HepG2 (cell line): ENCODE measurements around the gene PRKAG1. TPM values are rescaled to one million over a fixed set of nuclear protein-coding genes. Genes with fewer than 3 reads are reported as not detected.

Source experiments
- ATAC-seq: fragments of 200-7000 bp; cut with Tn5 transposase; 3 replicates; pipeline ENCODE4 v1.9.1; 2020; ENCODE audit warnings: mild to moderate bottlenecking, moderate library complexity
- BruUV-seq: library from RNA; stranded (reverse); fragments of 400-500 nt; replicated peaks from 2 replicates; lab custom pipeline; 2021; lab: Mats Ljungman, UMichigan
- CTCF ChIA-PET: fragments of 300-600 bp; formaldehyde crosslinking; extraction: SDS; loops from one replicate; lab custom pipeline; 2021; ENCODE audit warnings: low total read pairs, inconsistent platforms, low intra/inter-chr PET ratio; lab: Yijun Ruan, JAX
- POLR2A ChIA-PET: fragments of 350-600 bp; sonication (Branson Sonifier 250); formaldehyde crosslinking; loops from one replicate; lab custom pipeline; 2020; ENCODE audit warnings: antibody characterized with exemption, inconsistent platforms; lab: Yijun Ruan, JAX
- DNase-seq: peaks from one replicate; pipeline ENCODE4 v3.0.0-alpha.2; 2015; ENCODE audit warnings: low spot score
- FAIRE-seq: peaks from 3 replicates; lab custom pipeline; 2011; peaks lifted over from hg19 to GRCh38; lab: Jason Lieb, UNC
- H2AFZ ChIP-seq: one replicate; pipeline ENCODE4 v1.6.1; 2011; ENCODE audit warnings: low read length, inconsistent platforms
- H3K27ac ChIP-seq: fragments of 300-600 bp; 3 replicates; pipeline ENCODE4 v1.8.0; 2011; ENCODE audit warnings: mixed run types, mild to moderate bottlenecking, mixed read lengths, low read length, inconsistent platforms; ENCODE audit not compliant: insufficient read depth; ENCODE audit errors: extremely low read length
- H3K27me3 ChIP-seq, 2 experiments: fragments of 200-600 bp in 1 of 2; 2 replicates in 1 of 2; 3 replicates in 1 of 2; pipeline versions ENCODE4 v1.6.0 to v1.8.0; 2011; ENCODE audit warnings: low read length in 2 of 2, mild to moderate bottlenecking in 2 of 2, moderate library complexity in 2 of 2, inconsistent platforms in 1 of 2; ENCODE audit not compliant: insufficient read depth in 2 of 2, control insufficient read depth in 1 of 2
- H3K36me3 ChIP-seq, 2 experiments: fragments of 200-600 bp in 1 of 2; replicated peaks in 1 of 2; 2 replicates in 1 of 2; 3 replicates in 1 of 2; pipeline versions ENCODE4 v1.5.1 to v1.8.0; 2011; ENCODE audit warnings: low read length in 2 of 2, inconsistent platforms in 1 of 2; ENCODE audit not compliant: insufficient read depth in 2 of 2, control insufficient read depth in 1 of 2
- H3K4me1 ChIP-seq: 2 replicates; pipeline ENCODE4 v1.5.1; 2012; ENCODE audit warnings: low read length, inconsistent platforms; ENCODE audit not compliant: insufficient read depth
- H3K4me2 ChIP-seq: 2 replicates; pipeline ENCODE4 v1.6.0; 2011; ENCODE audit warnings: low read depth, low read length, inconsistent platforms
- H3K4me3 ChIP-seq, 3 experiments: fragments of 200-600 bp in 1 of 3; sonication (generic), shearing (Covaris generic) in 1 of 3; replicated peaks in 1 of 3; 2 replicates each; pipeline ENCODE4 v1.5.1; 2011 to 2016; ENCODE audit warnings: low read length in 3 of 3, inconsistent platforms in 2 of 3, low read depth in 2 of 3, mild to moderate bottlenecking in 2 of 3, control low read depth in 1 of 3, mixed read lengths in 1 of 3; ENCODE audit not compliant: insufficient read depth in 1 of 3
- H3K79me2 ChIP-seq: one replicate; pipeline ENCODE4 v1.6.1; 2011; ENCODE audit warnings: low read length, inconsistent platforms; ENCODE audit not compliant: insufficient read depth
- H3K9ac ChIP-seq: 2 replicates; pipeline ENCODE4 v1.6.0; 2011; ENCODE audit warnings: mild to moderate bottlenecking, low read depth, low read length, inconsistent platforms; ENCODE audit not compliant: insufficient read depth
- H3K9me3 ChIP-seq: 2 replicates; pipeline ENCODE4 v1.5.1; 2012; ENCODE audit warnings: mild to moderate bottlenecking, low read length
- H4K20me1 ChIP-seq: 2 replicates; pipeline ENCODE4 v1.6.0; 2011; ENCODE audit warnings: inconsistent platforms, mild to moderate bottlenecking, low read length, moderate library complexity; ENCODE audit not compliant: insufficient read depth
- ELF3 ChIP-seq: IDR thresholded peaks from 2 replicates; pipeline ENCODE4 v1.6.1; 2016; ENCODE audit warnings: missing genetic modification reagents, missing compliant biosample characterization
- FOXA1 ChIP-seq, 2 experiments: fragments of 450-650 bp in 1 of 2; sonication (generic) in 1 of 2; formaldehyde crosslinking in 1 of 2; IDR thresholded peaks; 2 replicates each; pipeline versions ENCODE4 v1.4.0 to v1.6.1; 2016 to 2020; ENCODE audit warnings: missing genetic modification reagents in 1 of 2
- KLF13 ChIP-seq: sonication (generic); formaldehyde crosslinking; IDR thresholded peaks from 2 replicates; pipeline ENCODE4 v1.4.0; 2020; ENCODE audit warnings: mild to moderate bottlenecking, missing genetic modification reagents
- NR2F2 ChIP-seq: IDR thresholded peaks from 2 replicates; pipeline ENCODE4 v1.6.1; 2012; ENCODE audit warnings: low read depth, inconsistent platforms, borderline replicate concordance
- SMC3 ChIP-seq: IDR thresholded peaks from 2 replicates; pipeline ENCODE4 v1.6.1; 2011; ENCODE audit warnings: low read length, improper control_type of control experiment
- XRCC5 ChIP-seq: fragments of 200-400 bp; formaldehyde crosslinking; optimal IDR thresholded peaks from 2 replicates; pipeline ENCODE3; 2017; ENCODE audit warnings: mild to moderate bottlenecking, low read length
- ZNF530 ChIP-seq: sonication (generic); formaldehyde crosslinking; IDR thresholded peaks from 2 replicates; pipeline ENCODE4 v1.5.0; 2020; ENCODE audit warnings: low read depth, mild to moderate bottlenecking, missing genetic modification reagents
- ZNF678 ChIP-seq: sonication (generic); formaldehyde crosslinking; IDR thresholded peaks from 2 replicates; pipeline ENCODE4 v1.4.0; 2020; ENCODE audit warnings: mild to moderate bottlenecking, missing genetic modification reagents
- ZNF687 ChIP-seq: sonication (generic); formaldehyde crosslinking; IDR thresholded peaks from 2 replicates; pipeline ENCODE4 v1.5.1; 2020; ENCODE audit warnings: mild to moderate bottlenecking, missing genetic modification reagents, moderate library complexity
- WGBS: methylation state at CpG from one replicate; pipeline ENCODE4 v1.1.6; 2017; ENCODE audit warnings: low lambda C conversion rate; 5-methylcytosine and 5-hydroxymethylcytosine counted together
- in situ Hi-C: cut with HindIII; loops from 2 replicates; pipeline ENCODE4 v1.10.0; 2017; ENCODE audit warnings: low pct_unique_long_range_greater_than_20kb; ENCODE audit not compliant: extremely low pct_ligation_motif_present
- intact Hi-C: fragments of 100-400 bp; cut with micrococcal nuclease; formaldehyde crosslinking; loops from one replicate; pipeline ENCODE4 v1.10.0; 2022; ENCODE audit not compliant: unreplicated experiment
- polyA plus RNA-seq, 8 experiments: library from polyadenylated mRNA; depleted of rRNA in 3 of 8; stranded (reverse) in 7 of 8; unstranded in 1 of 8; fragments of >200 nt; fragmentation: Illumina TruSeq in 4 of 8; extraction: Trizol in 4 of 8; gene quantifications; 2 replicates each; pipeline versions ENCODE4 v1.2.1 to v1.2.3, GENCODE V29; 2011 to 2016; ENCODE audit warnings: low read depth in 4 of 8, missing spikeins in 1 of 8, mixed read lengths in 1 of 8; ENCODE audit not compliant: insufficient read depth in 1 of 8
- total RNA-seq, 5 experiments: library from RNA; depleted of rRNA; stranded (reverse); fragments of >200 nt; fragmentation: Illumina TruSeq; extraction: Trizol; gene quantifications; 2 replicates each; pipeline ENCODE4 v1.2.3, GENCODE V29; 2016; ENCODE audit warnings: low read depth in 1 of 5

Gene PRKAG1
- total and polyA plus RNA-seq, 2 of the 13 experiments (the other 11 are each of a cell fraction or from before 2014, with no cell fraction given), result 26.1 to 32.8 TPM

- TF ChIP-seq SMC3, result peak; percentile 41; the same call in 1 of the 2 replicates
- peak; percentile 62 for TF ChIP-seq XRCC5
- TF ChIP-seq ELF3 (CRISPR knock-in tag), result no peak
- no peak for TF ChIP-seq FOXA1 (IDR thresholded peaks at IDR 0.05)
- TF ChIP-seq FOXA1 (CRISPR knock-in tag; IDR thresholded peaks at IDR 0.05), result peak; percentile 50
- TF ChIP-seq ZNF687 (CRISPR knock-in tag), result 0 out of 2 replicates have a peak, but pooled peaks have one; percentile 12
Measured at GRCh38 chr12:48988030-48988649, 30.4 kb downstream of the PRKAG1 start (continued).

GRCh38 chr12:48986720-48987291, 31.8 kb downstream of the PRKAG1 start:
- Histone ChIP-seq H3K36me3 (no peaks in the 10 kb centered on the region), H4K20me1 (no peaks in the 10 kb centered on the region), H3K4me1 (no peaks in the 10 kb centered on the region), H2AFZ (no peak overlapping the region), H3K9ac (no peak overlapping the region), H3K79me2 (no peaks in the 10 kb centered on the region), H3K4me3 (no peak overlapping the region), H3K9me3 (no peaks in the 10 kb centered on the region), H3K27ac (no peak overlapping the region), H3K27me3 (peaks cover 12 to 72% of the 10 kb centered on the region in 2 experiments; a peak in 4 of 5 replicates), H3K4me2 (no peak overlapping the region)
- in situ Hi-C loops, result no loop called here
- POLR2A ChIA-PET, result no interaction called here
- DNase-seq (no peak), ATAC-seq (no peak), FAIRE-seq (no peak)
- CTCF ChIA-PET, result interaction anchor here (1.5 kb wide), 1 partner anchor 21 kb away, joined by 3 read pairs; no protein-coding TSS in a partner anchor
- BruUV-seq, result no TSS peak
- WGBS, result 36% methylated on average over 17 of the region's 23 CpGs
- TF ChIP-seq ZNF530 (CRISPR knock-in tag) (no peak), NR2F2 (no peak), ZNF678 (no peak), KLF13 (CRISPR knock-in tag) (no peak)
- intact Hi-C loops, result no loop called here
